ENCODE data around the gene USP17L15.
"Not testable (repeated sequence)": the region's sequence is repeated elsewhere in the genome, so short reads cannot be mapped to it uniquely, and the experiment has no call there.

Gene USP17L15

GRCh38 chr4:9234085-9234484 lies at the start of gene USP17L15:
Gene USP17L15 (plus strand): TSS chr4:9234385. CDS start chr4:9234385, 0 bp downstream.
- DNase-seq (ENCODE audit: low spot score), result not testable (repeated sequence)

- DNase-seq (ENCODE audit: low spot score), result not testable (repeated sequence)
Observed at GRCh38 chr4:9210357-9210756, 23.8 kb upstream of the USP17L15 start, which contains the start of gene USP17L10. Gene USP17L10 (plus strand): TSS chr4:9210657. CDS start chr4:9210657, 0 bp downstream.

GRCh38 chr4:9214701-9215100 lies 19.5 kb upstream of the USP17L15 start:
- DNase-seq (ENCODE audit: low spot score), result not testable (repeated sequence)

- DNase-seq (ENCODE audit: low spot score), result not testable (repeated sequence)
Observed at GRCh38 chr4:9215105-9215504, 19.1 kb upstream of the USP17L15 start, which contains the start of gene USP17L11. Gene USP17L11 (plus strand): TSS chr4:9215405. CDS start chr4:9215405, 0 bp downstream.

GRCh38 chr4:9219852-9220251 lies 14.3 kb upstream of the USP17L15 start, which contains the start of gene USP17L12:
Gene USP17L12 (plus strand): TSS chr4:9220152. CDS start chr4:9220152, 0 bp downstream.
- DNase-seq (ENCODE audit: low spot score), result not testable (repeated sequence)

- not testable (repeated sequence) for DNase-seq (ENCODE audit: low spot score)
Observed at GRCh38 chr4:9224596-9224995, 9.6 kb upstream of the USP17L15 start, which contains the start of gene USP17L13. Gene USP17L13 (plus strand): TSS chr4:9224896. CDS start chr4:9224896, 0 bp downstream.

GRCh38 chr4:9230249-9230648 lies 3.9 kb upstream of the USP17L15 start:
- DNase-seq (ENCODE audit: low spot score), result peak; percentile 0

- not testable (repeated sequence) for DNase-seq (ENCODE audit: low spot score)
Observed at GRCh38 chr4:9238461-9238860, 4.3 kb downstream of the USP17L15 start.

GRCh38 chr4:9243579-9243978 lies 9.4 kb downstream of the USP17L15 start, which contains the start of gene USP17L17:
Gene USP17L17 (plus strand): TSS chr4:9243879. CDS start chr4:9243879, 0 bp downstream.
- DNase-seq (ENCODE audit: low spot score), result not testable (repeated sequence)

GRCh38 chr4:9247953-9248680 lies 13.9 kb downstream of the USP17L15 start, which contains the start of gene USP17L18:
Gene USP17L18 (plus strand): TSS chr4:9248630. CDS start chr4:9248630, 0 bp downstream.
- peak; percentile 0 for DNase-seq (ENCODE audit: low spot score)

- DNase-seq (ENCODE audit: low spot score), result not testable (repeated sequence)
Observed at GRCh38 chr4:9253078-9253477, 18.9 kb downstream of the USP17L15 start, which contains the start of gene USP17L19. Gene USP17L19 (plus strand): TSS chr4:9253378. CDS start chr4:9253378, 0 bp downstream.

- not testable (repeated sequence) for DNase-seq (ENCODE audit: low spot score)
Observed at GRCh38 chr4:9257824-9258223, 23.6 kb downstream of the USP17L15 start, which contains the start of gene USP17L20. Gene USP17L20 (plus strand): TSS chr4:9258124. CDS start chr4:9258124, 0 bp downstream.

- not testable (repeated sequence) for DNase-seq (ENCODE audit: low spot score)
Observed at GRCh38 chr4:9262572-9262971, 28.4 kb downstream of the USP17L15 start, which contains the start of gene USP17L21. Gene USP17L21 (plus strand): TSS chr4:9262872. CDS start chr4:9262872, 0 bp downstream.

GRCh38 chr4:9267319-9267718 lies 33.1 kb downstream of the USP17L15 start, which contains the start of gene USP17L22:
Gene USP17L22 (plus strand): TSS chr4:9267619. CDS start chr4:9267619, 0 bp downstream.
- not testable (repeated sequence) for DNase-seq (ENCODE audit: low spot score)

GRCh38 chr4:9271719-9272118 lies 37.5 kb downstream of the USP17L15 start:
- DNase-seq (ENCODE audit: low spot score), result peak; percentile 0

Measured in activated CD4-positive, alpha-beta T cell treated with anti-CD3 and anti-CD28 coated beads, Interleukin-2, Interleukin-4, amounts not matched to agents 100 ng/mL and 50 ng/mL, durations not matched to agents 16 hours and 8 hours (primary cell).